ENCODE data around the gene RIPPLY2.

- TF ChIP-seq CTCF (IDR thresholded peaks at IDR 0.05) (no peak), POLR2A (IDR thresholded peaks at IDR 0.05) (no peak)
Measured at GRCh38 chr6:83891586-83891985, 38.4 kb downstream of the RIPPLY2 start.
